Activated CD4-positive, alpha-beta T cell treated with anti-CD3 and anti-CD28 coated beads, Interleukin-2, amount 10 ng/mL, durations not matched to agents 24 days and 14 days (primary cell): ENCODE data around the gene SCAMP2. TPM values are rescaled to one million over a fixed set of nuclear protein-coding genes. Genes with fewer than 3 reads are reported as not detected.
A peak's percentile ranks its signal among the peaks of the same experiment; 100 is the strongest.

Experiments
- DNase-seq: peaks from one replicate; pipeline ENCODE4 v3.0.0; 2022
- H3K27ac Mint-ChIP-seq: one replicate; pipeline ENCODE4 v1.8.0; 2022; ENCODE audit warnings: mild to moderate bottlenecking, mixed read lengths
- H3K27me3 Mint-ChIP-seq: one replicate; pipeline ENCODE4 v1.8.0; 2022; ENCODE audit warnings: mixed read lengths
- H3K36me3 Mint-ChIP-seq: one replicate; pipeline ENCODE4 v1.8.0; 2022; ENCODE audit warnings: low read depth, mild to moderate bottlenecking, mixed read lengths
- H3K4me1 Mint-ChIP-seq: one replicate; pipeline ENCODE4 v1.8.0; 2021; ENCODE audit warnings: mixed read lengths
- H3K4me3 Mint-ChIP-seq: one replicate; pipeline ENCODE4 v1.8.0; 2022; ENCODE audit warnings: mild to moderate bottlenecking, moderate library complexity, mixed read lengths
- H3K9me3 Mint-ChIP-seq: one replicate; pipeline ENCODE4 v1.8.0; 2021; ENCODE audit warnings: mixed read lengths
- intact Hi-C: fragments of 100-400 bp; cut with micrococcal nuclease; formaldehyde crosslinking; loops from one replicate; pipeline ENCODE4 v1.15.1; 2023
- total RNA-seq: library from RNA; stranded (reverse); gene quantifications from 2 replicates; pipeline ENCODE4 v1.2.3, GENCODE V29; 2022

SCAMP2 gene
- total RNA-seq, 1 donor from 2014 or later: 94.8 TPM

DNA sequence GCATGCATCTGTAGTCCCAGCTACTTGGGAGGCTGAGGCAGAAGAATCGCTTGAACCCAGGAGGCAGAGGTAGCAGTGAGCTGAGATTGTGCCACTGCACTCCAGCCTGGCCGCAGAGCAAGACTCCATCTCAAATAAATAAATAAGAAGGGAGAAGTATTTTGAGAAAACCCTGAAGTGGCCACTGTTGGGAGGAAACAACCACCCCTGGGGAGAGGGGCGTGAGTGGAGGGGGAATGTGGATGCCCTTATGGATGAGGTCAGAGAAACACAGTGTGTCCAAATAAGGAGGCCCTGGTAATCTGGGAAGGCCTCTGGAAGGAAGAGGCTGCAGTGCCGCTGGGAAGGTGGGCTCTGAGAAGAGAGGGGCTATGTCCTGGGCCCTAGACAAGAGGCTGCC, 50.9 kb downstream of the SCAMP2 start:
- no peak for DNase-seq
- peaks cover 13% of the 10 kb centered on the region for H3K4me1 Mint-ChIP-seq
- intact Hi-C loops: no loop called here
- H3K4me3 Mint-ChIP-seq: no peak overlapping the region
- H3K27me3 Mint-ChIP-seq: peaks cover 21% of the 10 kb centered on the region
- no peak overlapping the region for H3K27ac Mint-ChIP-seq
- H3K9me3 Mint-ChIP-seq: no peaks in the 10 kb centered on the region
- no peaks in the 10 kb centered on the region for H3K36me3 Mint-ChIP-seq

DNA sequence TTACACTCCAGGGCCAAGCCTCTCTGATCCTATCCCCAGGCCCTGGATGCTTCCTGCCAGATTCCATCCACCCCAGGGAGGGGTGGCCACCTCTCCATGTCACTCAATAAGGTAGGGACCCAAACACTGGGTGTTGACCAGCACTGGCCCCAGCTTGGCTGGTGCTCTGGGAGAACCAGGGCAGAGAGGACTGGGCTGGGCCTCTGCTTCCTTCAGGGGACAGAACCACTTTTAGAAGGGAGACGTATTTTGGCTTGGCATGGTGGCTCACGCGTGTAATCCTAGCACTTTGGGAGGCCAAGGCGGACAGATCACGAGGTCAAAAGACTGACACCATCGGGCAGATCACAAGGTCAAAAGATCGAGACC, 51.4 kb downstream of the SCAMP2 start:
- no peaks in the 10 kb centered on the region for H3K36me3 Mint-ChIP-seq
- intact Hi-C loops: no loop called here
- no peak overlapping the region for H3K27ac Mint-ChIP-seq
- H3K4me1 Mint-ChIP-seq: peaks cover 11% of the 10 kb centered on the region
- H3K27me3 Mint-ChIP-seq: peaks cover 17% of the 10 kb centered on the region
- DNase-seq: no peak
- H3K4me3 Mint-ChIP-seq: no peak overlapping the region
- no peaks in the 10 kb centered on the region for H3K9me3 Mint-ChIP-seq

DNA sequence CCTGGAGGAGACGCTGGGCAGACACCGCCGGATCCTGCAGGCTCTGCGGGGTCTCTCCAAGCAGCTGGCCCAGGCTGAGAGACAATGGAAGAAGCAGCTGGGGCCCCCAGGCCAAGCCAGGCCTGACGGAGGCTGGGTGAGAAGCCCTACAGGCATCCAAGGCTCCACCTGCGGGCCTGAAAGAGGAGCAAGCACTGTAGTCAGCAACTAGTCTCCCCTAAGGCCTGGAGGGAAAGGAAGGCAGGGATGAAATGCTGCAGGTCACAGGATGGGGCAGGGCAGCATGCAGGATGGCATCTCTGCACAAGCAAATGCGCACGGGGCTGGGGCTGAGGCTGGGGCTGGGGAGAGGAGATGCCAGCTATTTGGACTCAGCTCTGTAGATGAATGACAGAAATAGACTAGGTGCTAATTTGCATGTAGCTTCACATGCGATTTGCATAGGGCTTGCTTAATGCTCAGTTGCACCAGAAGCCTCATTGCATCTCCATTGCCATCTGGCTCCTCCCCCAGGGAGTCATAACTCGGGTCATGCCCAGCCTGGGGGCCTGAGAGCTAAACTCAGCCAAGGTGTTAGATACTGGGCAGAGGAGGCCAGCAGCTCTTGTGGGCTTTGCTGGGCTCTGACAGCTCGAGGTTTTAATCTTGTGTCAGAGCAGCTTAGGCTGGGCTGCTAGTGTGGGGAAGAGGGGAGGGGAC, 51.9 kb downstream of the SCAMP2 start:
- Mint-ChIP-seq H3K9me3 (no peaks in the 10 kb centered on the region), H3K4me1 (peaks cover 10% of the 10 kb centered on the region), H3K4me3 (no peak overlapping the region), H3K36me3 (no peaks in the 10 kb centered on the region), H3K27ac (no peak overlapping the region), H3K27me3 (peaks cover 15% of the 10 kb centered on the region)
- intact Hi-C loops: no loop called here
- DNase-seq: no peak

DNA sequence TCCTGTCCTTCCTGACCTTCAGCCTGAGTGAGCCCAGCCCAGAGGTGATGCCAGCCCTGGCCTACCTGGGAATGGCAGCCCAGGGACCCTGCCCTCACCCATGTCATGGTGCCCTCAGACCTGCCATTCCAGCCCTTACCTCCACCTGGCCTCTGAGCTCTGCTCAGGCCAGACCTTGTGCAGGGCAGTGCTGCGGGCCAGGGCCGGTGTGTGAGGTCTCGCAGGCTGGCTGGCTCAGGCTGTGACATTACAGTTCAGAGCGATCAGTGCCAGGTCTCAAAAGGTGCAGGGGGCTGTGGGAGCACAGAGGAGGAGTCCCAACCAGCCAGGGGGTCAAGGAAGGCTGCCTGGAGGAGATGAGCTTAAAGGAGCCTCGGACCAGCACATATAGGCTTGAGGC, 53.1 kb downstream of the SCAMP2 start:
- Mint-ChIP-seq H3K27ac (no peak overlapping the region), H3K9me3 (no peaks in the 10 kb centered on the region), H3K36me3 (no peaks in the 10 kb centered on the region), H3K4me1 (peaks cover 12% of the 10 kb centered on the region), H3K4me3 (no peak overlapping the region), H3K27me3 (peaks cover 11% of the 10 kb centered on the region)
- intact Hi-C loops: no loop called here
- no peak for DNase-seq

DNA sequence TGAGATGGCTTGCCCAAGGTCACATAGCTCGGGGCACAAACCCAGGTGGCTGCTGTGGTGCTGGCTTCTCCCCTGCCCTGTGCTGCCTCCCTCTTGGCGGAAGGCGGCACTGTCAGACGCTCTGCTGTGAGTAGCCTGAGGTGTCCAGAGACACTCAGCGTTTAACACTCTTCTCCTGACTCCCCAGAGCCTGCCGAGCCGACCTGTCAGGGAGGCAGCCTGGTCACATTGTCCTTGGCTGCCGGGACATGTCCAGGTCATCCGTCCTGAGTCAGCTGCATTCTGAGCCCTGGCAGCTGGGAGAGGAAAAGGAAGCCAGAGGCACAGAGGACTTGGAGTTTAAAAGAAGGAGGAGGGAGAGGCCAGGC, 55.8 kb downstream of the SCAMP2 start:
- Mint-ChIP-seq H3K4me3 (no peak overlapping the region), H3K4me1 (peaks cover 12% of the 10 kb centered on the region), H3K27me3 (peaks cover 5% of the 10 kb centered on the region), H3K9me3 (no peaks in the 10 kb centered on the region), H3K27ac (no peak overlapping the region), H3K36me3 (no peaks in the 10 kb centered on the region)
- no peak for DNase-seq
- intact Hi-C loops: no loop called here

DNA sequence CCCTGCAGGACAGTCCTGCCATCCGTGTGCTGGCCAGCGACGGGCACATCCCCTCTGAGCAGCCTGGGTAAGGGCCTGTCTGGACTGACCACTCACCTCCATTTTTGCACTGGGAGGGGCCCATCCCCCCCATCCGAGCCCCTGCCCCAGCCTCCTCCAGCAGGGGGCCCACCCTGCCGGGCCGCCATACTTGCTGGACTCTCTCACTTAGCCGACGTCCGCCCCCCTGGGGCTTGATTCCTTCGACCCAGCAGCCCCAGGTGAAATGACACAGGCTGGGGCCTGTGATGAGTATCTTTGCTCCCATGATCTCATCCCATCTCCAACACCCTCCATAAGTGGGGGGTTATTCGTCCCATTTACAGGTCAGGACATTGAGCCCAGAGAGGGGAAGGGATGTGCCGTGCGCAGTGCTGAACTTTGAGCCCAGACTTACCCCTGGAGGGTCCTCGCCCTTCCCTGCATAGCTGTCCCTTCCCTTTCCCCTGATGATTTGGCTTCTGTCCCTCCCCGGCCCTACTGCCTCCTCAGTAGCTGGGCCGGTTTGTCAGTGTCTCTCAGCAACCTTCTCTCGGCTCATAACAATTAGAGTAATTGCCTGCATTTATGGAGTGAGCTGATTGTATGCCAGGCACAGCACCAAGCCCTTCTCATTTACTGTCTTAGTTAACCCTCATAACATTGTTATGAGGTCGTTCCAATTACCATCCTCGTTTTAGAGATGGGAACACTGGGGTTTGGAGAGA, 56.4 kb downstream of the SCAMP2 start:
- Mint-ChIP-seq H3K36me3 (no peaks in the 10 kb centered on the region), H3K27ac (no peak overlapping the region), H3K4me1 (peaks cover 12% of the 10 kb centered on the region), H3K4me3 (no peak overlapping the region), H3K27me3 (peaks cover 5% of the 10 kb centered on the region), H3K9me3 (no peaks in the 10 kb centered on the region)
- intact Hi-C loops: no loop called here
- no peak for DNase-seq

DNA sequence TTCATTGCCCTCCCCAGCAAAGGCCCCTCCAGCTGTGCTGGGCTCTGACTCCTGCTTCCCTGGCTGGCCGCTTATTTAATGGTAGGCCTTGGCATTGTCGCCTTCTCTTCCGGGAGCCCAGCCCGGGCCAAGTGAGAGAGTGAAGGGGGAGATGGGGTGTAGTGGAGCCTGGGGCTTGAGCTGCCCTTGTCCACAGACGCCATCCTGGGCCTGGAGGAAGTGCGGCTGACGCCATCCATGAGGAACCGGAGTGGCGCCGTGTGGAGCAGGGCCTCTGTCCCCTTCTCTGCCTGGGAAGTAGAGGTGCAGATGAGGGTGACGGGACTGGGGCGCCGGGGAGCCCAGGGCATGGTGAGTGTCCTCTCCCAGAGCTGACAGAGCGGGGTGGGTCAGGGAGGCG, 57.2 kb downstream of the SCAMP2 start:
- Mint-ChIP-seq H3K27ac (no peak overlapping the region), H3K9me3 (no peaks in the 10 kb centered on the region), H3K4me3 (no peak overlapping the region), H3K4me1 (peaks cover 12% of the 10 kb centered on the region), H3K27me3 (peaks cover 5% of the 10 kb centered on the region), H3K36me3 (no peaks in the 10 kb centered on the region)
- DNase-seq: no peak
- intact Hi-C loops: no loop called here

DNA sequence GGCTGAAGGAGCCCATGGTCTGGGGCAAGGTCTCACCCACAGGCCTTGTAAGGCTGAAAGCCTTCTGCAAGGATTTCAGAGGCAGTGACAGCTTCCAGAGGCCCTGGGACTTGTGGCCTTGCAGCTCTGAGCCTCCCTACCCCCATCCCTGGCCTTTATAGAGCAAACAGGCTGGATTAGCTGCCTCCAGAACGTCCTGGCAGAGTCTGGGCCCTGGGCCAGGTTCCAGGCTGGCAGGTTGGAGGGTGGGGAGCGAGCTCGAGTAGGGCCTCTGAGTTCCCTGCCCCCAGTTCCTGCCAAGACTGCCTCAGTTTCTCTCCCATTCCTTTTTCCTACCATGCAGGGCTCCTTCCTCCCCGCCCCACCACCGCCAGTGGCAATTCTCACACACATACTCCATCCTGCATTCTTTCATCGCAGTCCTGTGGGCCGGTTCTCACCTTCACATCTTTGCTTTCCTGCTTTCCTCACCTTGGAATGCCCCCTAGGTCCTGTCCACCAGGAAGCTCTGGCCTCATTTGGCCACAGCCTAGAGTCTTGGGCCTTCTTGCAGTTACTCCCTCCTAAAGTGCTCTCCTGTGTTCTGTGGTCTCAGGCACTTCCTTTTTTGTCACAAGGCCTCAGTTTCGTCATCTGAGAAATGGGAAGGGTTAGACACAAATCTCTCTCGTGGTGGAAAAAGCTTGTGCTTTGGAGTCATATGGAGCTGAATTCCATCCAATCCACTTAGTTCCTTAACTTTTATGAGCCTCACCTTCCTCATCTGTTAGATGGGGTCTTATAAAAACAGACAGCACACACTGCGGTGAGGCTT, 57.8 kb downstream of the SCAMP2 start:
- intact Hi-C loops: no loop called here
- no peaks in the 10 kb centered on the region for H3K36me3 Mint-ChIP-seq
- H3K4me3 Mint-ChIP-seq: no peak overlapping the region
- H3K27ac Mint-ChIP-seq: peak overlapping the region; percentile 28
- no peaks in the 10 kb centered on the region for H3K9me3 Mint-ChIP-seq
- no peak for DNase-seq
- H3K27me3 Mint-ChIP-seq: peaks cover 5% of the 10 kb centered on the region
- H3K4me1 Mint-ChIP-seq: peaks cover 12% of the 10 kb centered on the region

DNA sequence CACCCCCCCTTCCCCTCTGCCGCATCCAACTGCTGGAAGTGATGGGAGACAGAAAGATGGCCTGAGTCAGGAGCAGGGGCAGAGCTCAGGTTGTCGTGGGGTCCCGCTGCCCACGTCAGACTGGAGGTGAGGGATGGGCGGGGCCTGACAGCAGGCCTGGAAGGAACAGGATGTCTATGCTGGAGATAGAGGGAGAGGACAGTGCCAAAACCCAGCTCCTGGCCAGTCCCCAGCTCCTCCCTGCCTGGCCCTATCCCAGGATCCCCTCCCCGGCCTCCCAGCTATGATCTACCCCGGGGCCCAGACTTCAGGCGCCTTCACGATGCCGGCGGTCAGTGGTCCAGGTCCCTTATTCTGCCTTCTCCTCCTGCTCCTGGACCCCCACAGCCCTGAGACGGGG, 60.6 kb downstream of the SCAMP2 start, which contains the start of gene LMAN1L:
Gene LMAN1L, plus strand, starts transcription at position 303 of the 400 bp plus-strand sequence. Its CDS starts 20 bp downstream, at position 323.
- Mint-ChIP-seq H3K4me1 (peaks cover 4% of the 10 kb centered on the region), H3K27ac (no peak within 1 kb of the TSS)

DNA sequence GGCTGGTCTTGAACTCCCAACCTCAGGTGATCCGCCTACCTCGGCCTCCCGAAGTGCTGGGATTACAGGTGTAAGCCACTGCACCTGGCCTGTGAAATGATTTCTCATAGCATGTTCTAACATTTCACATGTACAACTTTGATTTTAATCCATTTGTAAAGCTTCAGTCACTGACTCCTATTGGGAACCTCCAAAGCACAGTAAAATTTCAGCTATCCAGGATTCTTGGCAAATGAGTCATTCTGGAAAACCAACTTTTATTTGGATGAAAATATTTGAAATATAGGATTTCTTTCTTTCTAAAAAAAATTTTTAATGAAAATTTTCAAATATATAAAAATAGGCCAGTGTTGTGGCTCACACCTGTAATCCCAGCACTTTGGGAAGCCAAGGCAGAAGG, 63.2 kb downstream of the SCAMP2 start:
- Mint-ChIP-seq H3K4me3 (no peak overlapping the region), H3K27ac (no peak overlapping the region), H3K4me1 (peaks cover 8% of the 10 kb centered on the region), H3K36me3 (peaks cover 4% of the 10 kb centered on the region), H3K9me3 (no peaks in the 10 kb centered on the region), H3K27me3 (peaks cover 3% of the 10 kb centered on the region)
- no peak for DNase-seq
- intact Hi-C loops: no loop called here

More for the DNA sequence above, 60.6 kb downstream of the SCAMP2 start, which contains the start of gene LMAN1L:
- intact Hi-C loops: no loop called here
- Mint-ChIP-seq H3K27me3 (peaks cover 5% of the 10 kb centered on the region), H3K4me3 (no peak within 1 kb of the TSS), H3K9me3 (no peaks in the 10 kb centered on the region), H3K36me3 (no peaks in the 10 kb centered on the region)
- no peak for DNase-seq

DNA sequence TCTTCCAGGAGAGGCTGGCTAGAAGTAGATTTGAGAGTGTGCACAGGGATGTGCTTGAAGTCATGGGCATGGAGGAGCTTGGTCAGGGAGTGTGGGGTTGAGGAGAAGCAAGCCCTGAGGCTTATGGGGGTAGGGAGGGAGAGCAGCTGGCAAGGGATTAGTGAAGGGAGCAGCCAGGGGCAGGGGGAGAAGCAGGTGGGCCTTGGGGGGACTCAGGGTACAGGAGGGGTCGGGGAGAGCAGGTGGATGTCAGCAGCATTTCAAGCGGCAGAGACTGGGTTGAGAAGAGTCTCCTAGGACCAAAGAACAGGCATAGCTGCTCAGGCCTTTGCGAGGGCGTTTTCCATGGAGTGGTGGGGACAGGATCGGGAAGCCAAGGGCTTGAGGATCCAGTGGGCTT, 63.9 kb downstream of the SCAMP2 start:
- no peak overlapping the region for H3K4me3 Mint-ChIP-seq
- H3K27me3 Mint-ChIP-seq: peaks cover 3% of the 10 kb centered on the region
- no peaks in the 10 kb centered on the region for H3K9me3 Mint-ChIP-seq
- H3K4me1 Mint-ChIP-seq: peaks cover 8% of the 10 kb centered on the region
- no peak for DNase-seq
- H3K36me3 Mint-ChIP-seq: peaks cover 10% of the 10 kb centered on the region
- intact Hi-C loops: no loop called here
- no peak overlapping the region for H3K27ac Mint-ChIP-seq

DNA sequence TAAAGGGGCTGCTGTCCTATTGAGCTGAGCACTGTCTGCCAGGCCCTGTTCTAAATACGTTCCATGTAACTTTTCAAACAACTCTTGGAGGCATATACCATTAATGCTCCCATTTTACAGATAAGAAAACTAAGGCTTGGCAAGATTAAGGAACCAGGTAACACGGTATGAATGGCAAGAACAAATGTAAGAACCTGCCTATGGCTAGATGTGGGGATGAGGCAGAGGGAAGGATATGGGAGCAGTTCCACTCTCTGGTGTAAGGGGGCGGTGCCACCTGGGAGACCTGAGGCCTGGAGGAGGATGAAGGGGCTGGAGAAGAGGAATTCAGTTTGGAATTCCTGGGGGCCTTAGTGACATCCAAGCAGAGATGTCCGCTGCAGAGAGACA, 64.3 kb downstream of the SCAMP2 start:
- no peaks in the 10 kb centered on the region for H3K9me3 Mint-ChIP-seq
- peaks cover 14% of the 10 kb centered on the region for H3K36me3 Mint-ChIP-seq
- H3K4me1 Mint-ChIP-seq: peaks cover 10% of the 10 kb centered on the region
- no peak for DNase-seq
- H3K27ac Mint-ChIP-seq: no peak overlapping the region
- intact Hi-C loops: no loop called here
- no peak overlapping the region for H3K4me3 Mint-ChIP-seq
- H3K27me3 Mint-ChIP-seq: peaks cover 3% of the 10 kb centered on the region

DNA sequence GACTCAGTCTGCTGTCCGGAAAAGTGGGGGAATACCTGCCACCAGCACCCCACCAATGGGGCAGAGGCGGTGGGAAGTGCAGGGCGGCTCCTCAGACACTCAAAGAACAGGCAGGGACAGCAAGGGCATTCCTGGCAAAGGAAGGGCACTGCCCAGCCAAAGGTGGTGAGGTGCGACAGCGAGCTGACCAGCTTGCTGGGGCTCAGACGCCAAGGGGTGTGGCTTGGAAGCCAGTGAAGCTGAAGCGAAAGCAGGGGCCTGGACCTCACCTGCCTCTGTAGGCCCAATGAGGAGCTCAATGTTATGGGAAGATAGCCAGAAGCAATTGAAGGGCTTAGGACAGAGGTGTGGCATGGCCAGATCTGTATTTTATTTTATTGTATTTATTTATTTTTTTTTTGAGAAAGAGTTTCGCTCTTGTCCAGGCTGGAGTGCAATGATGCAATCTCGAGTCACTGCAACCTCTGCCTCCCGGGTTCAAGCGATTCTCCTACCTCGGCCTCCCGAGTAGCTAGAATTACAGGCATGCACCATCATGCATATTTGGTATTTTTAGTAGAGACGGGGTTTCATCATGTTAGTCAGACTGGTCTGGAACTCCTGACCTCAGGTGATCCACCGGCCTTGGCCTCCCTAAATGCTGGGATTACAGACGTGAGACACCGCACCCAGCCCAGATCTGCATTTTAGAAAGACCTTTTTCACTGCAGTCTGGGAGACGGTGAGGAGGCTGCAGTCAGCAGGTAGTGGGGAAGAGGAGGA, 64.9 kb downstream of the SCAMP2 start:
- DNase-seq: no peak
- Mint-ChIP-seq H3K36me3 (peaks cover 17% of the 10 kb centered on the region), H3K27ac (no peak overlapping the region), H3K4me3 (no peak overlapping the region), H3K4me1 (peaks cover 10% of the 10 kb centered on the region), H3K9me3 (no peaks in the 10 kb centered on the region), H3K27me3 (peaks cover 2% of the 10 kb centered on the region)
- intact Hi-C loops: no loop called here
